ENCODE data around the gene OR7G2.

Gene OR7G2

DNA sequence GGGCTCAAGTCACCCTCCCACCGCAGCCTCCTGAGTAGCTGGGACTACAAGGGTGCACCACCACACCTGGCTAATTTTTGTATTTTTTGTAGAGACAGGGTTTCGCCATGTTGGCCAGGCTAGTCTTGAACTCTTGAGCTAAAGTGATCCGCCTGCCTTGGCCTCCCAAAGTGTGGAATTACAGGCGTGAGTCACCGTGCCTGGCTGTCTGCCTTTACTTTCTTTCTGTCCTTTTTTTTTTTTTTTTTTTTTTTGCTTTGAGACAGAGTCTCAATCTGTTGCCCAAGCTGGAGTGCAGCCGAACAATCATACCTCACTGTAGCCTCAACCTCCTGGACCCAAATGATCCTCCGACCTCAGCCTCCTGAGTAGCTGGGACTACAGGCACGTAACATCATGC lies 45.4 kb downstream of the OR7G2 start:
- TF ChIP-seq TAF1 (IDR thresholded peaks at IDR 0.05; ENCODE audit: borderline replicate concordance, insufficient read depth, low read length) (no peak), FOXP2 (optimal IDR thresholded peaks at IDR 0.05; ENCODE audit: borderline replicate concordance, extremely low read depth, extremely low read length, insufficient read depth) (no peak), POLR2AphosphoS5 (IDR thresholded peaks at IDR 0.05; ENCODE audit: low read depth, low read length) (no peak), SIN3A (IDR thresholded peaks at IDR 0.05; ENCODE audit: borderline replicate concordance, insufficient read depth, low read length) (no peak)
- TF ChIP-seq, protein P1, sequence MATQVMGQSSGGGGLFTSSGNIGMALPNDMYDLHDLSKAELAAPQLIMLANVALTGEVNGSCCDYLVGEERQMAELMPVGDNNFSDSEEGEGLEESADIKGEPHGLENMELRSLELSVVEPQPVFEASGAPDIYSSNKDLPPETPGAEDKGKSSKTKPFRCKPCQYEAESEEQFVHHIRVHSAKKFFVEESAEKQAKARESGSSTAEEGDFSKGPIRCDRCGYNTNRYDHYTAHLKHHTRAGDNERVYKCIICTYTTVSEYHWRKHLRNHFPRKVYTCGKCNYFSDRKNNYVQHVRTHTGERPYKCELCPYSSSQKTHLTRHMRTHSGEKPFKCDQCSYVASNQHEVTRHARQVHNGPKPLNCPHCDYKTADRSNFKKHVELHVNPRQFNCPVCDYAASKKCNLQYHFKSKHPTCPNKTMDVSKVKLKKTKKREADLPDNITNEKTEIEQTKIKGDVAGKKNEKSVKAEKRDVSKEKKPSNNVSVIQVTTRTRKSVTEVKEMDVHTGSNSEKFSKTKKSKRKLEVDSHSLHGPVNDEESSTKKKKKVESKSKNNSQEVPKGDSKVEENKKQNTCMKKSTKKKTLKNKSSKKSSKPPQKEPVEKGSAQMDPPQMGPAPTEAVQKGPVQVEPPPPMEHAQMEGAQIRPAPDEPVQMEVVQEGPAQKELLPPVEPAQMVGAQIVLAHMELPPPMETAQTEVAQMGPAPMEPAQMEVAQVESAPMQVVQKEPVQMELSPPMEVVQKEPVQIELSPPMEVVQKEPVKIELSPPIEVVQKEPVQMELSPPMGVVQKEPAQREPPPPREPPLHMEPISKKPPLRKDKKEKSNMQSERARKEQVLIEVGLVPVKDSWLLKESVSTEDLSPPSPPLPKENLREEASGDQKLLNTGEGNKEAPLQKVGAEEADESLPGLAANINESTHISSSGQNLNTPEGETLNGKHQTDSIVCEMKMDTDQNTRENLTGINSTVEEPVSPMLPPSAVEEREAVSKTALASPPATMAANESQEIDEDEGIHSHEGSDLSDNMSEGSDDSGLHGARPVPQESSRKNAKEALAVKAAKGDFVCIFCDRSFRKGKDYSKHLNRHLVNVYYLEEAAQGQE (IDR thresholded peaks at IDR 0.05; ENCODE audit: insufficient read depth in 1 of 2, low read depth in 2 of 2, low read length in 2 of 2) = no peak

DNA sequence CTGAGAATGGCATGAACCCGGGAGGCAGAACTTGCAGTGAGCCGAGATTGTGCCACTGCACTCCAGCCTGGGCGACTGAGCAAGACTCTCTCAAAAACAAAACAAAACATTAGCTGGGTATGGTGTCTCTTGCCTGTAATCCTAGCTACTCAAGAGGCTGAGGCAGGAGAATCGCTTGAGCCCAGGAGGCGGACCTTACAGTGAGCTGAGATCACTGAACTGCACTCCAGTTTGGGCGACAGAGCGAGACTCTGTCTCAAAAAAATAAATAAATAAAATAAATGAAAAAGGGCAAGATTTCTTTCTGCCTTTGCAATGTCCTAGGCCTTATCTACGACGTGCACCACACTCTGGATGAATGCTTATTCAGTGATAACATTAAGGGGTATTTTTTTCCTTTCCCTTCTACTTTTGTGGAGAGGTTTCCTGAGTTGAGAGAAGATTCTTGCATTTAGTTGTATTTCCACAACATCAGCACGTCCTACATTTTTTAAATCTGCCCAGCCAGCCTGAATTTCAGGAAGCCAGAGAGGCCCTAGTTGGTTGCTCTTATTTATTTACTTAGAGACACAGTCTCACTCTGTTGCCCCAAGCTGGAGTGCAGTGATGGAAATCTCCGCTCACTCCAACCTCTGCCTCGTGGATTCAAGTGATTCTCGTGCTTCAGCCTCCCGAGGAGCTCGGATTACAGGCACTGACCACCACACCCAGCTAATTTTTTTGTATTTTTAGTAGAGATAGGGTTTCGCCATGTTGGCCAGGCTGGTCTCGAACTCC lies 46.5 kb downstream of the OR7G2 start:
- TF ChIP-seq POLR2AphosphoS5 (IDR thresholded peaks at IDR 0.05; ENCODE audit: low read depth, low read length) (no peak), TAF1 (IDR thresholded peaks at IDR 0.05; ENCODE audit: borderline replicate concordance, insufficient read depth, low read length) (no peak), FOXP2 (optimal IDR thresholded peaks at IDR 0.05; ENCODE audit: borderline replicate concordance, extremely low read depth, extremely low read length, insufficient read depth) (no peak), SIN3A (IDR thresholded peaks at IDR 0.05; ENCODE audit: borderline replicate concordance, insufficient read depth, low read length) (no peak)
- TF ChIP-seq, protein P1 (IDR thresholded peaks at IDR 0.05; ENCODE audit: insufficient read depth in 1 of 2, low read depth in 2 of 2, low read length in 2 of 2) = no peak

DNA sequence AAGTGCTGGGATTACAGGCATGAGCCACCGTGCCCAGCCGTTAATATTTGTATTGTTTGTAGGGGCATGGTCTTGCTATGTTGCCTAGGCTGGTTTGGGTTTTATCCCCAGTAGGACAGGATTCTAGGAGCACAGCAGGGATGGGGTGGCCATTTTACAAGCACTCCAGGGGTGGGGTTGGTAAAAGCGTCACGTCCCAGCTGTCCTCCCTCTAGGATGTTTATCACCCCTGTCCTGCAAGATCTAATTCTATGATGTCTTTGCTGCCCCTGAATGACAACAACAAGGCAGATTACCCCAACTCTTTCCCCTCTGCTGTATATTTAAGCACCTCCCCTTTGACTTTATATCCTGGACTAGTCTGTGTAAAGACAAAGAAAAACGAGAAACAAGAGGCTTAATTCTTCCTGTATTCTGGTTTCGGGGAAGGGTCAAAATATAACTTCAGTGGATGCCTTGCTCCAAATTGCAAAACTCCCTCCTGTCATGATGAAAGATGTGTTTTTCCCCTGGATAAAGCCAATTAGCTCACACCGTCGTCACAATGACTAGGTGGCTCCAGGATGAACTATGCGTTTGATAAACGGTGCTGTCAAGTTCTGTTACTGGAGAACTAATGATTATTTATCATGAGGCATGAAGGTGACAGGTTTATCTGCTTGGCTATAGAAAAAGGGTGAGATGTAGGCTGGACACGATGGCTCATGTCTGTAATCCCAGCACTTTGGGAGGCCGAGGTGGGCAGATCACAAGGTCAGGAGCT lies 48.2 kb downstream of the OR7G2 start:
- TF ChIP-seq FOXP2 (optimal IDR thresholded peaks at IDR 0.05; ENCODE audit: borderline replicate concordance, extremely low read depth, extremely low read length, insufficient read depth) (no peak), TAF1 (IDR thresholded peaks at IDR 0.05; ENCODE audit: borderline replicate concordance, insufficient read depth, low read length) (no peak), SIN3A (IDR thresholded peaks at IDR 0.05; ENCODE audit: borderline replicate concordance, insufficient read depth, low read length) (no peak), POLR2AphosphoS5 (IDR thresholded peaks at IDR 0.05; ENCODE audit: low read depth, low read length) (no peak)
- TF ChIP-seq, protein P1 (IDR thresholded peaks at IDR 0.05; ENCODE audit: insufficient read depth in 1 of 2, low read depth in 2 of 2, low read length in 2 of 2) = no peak

DNA sequence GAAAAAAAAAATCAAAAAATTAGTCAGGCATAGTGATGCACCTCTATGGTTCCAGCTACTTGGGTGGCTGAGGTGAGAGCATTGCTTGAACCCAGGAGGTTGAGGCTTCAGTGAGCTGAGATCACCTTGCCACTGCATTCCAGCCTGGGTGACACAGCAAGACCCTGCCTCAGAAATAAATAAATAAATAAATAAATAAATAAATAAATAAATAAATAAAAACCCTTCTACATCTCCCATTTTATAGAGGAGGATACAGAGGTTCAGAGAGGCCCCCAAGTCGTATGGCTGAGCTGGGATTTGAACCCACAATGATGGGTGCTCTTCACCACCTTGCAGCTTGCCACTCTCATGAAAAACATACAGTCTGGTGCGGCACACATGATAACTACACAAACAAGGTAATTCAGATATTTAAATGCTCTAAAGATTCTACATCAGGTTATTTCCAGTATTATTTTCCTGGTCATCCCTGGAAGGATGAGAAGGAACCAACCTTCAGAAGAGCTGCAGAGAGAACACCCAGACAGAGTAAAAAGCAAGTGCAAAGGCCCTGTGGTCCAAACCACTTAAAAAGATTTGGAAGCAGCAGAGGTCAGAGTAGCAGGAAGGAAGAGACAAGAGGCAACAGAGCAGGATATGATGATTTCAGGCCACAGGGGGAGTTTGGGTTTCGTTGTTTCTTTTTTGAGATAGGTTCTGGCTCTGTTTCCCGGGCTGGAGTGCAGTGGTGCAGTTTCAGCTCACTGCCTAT lies 49.6 kb downstream of the OR7G2 start:
- TF ChIP-seq POLR2AphosphoS5 (IDR thresholded peaks at IDR 0.05; ENCODE audit: low read depth, low read length) = no peak
- TF ChIP-seq FOXP2 (optimal IDR thresholded peaks at IDR 0.05; ENCODE audit: borderline replicate concordance, extremely low read depth, extremely low read length, insufficient read depth) = no peak
- no peak for TF ChIP-seq SIN3A (IDR thresholded peaks at IDR 0.05; ENCODE audit: borderline replicate concordance, insufficient read depth, low read length)
- no peak for TF ChIP-seq TAF1 (IDR thresholded peaks at IDR 0.05; ENCODE audit: borderline replicate concordance, insufficient read depth, low read length)
- TF ChIP-seq, protein P1 (IDR thresholded peaks at IDR 0.05; ENCODE audit: insufficient read depth in 1 of 2, low read depth in 2 of 2, low read length in 2 of 2) = no peak
